Right atrium auricular region (tissue), 2 donors: Measurements from ENCODE around the gene MB. TPM values are rescaled to one million over a fixed set of nuclear protein-coding genes. Genes with fewer than 3 reads are reported as not detected.

Experiments used
- DNase-seq: peaks from one replicate; pipeline ENCODE4 v3.0.0-alpha.2; 2019; ENCODE audit warnings: low spot score
- H3K27ac ChIP-seq, 2 donors: fragments of 200-600 bp; sonication (generic); 1 replicate in 1 of 2; 2 replicates in 1 of 2; pipeline ENCODE4 v1.5.1; 2016 to 2019
- H3K27me3 ChIP-seq, 2 donors: fragments of 200-600 bp; sonication (generic); one replicate each; pipeline versions ENCODE4 v1.5.1 to v1.6.0; 2017 to 2019
- H3K36me3 ChIP-seq: fragments of 200-600 bp; sonication (generic); one replicate; pipeline ENCODE4 v1.5.1; 2016
- H3K4me1 ChIP-seq, 2 donors: fragments of 200-600 bp; sonication (generic); one replicate each; pipeline versions ENCODE4 v1.5.1 to v1.6.0; 2017 to 2019
- H3K4me3 ChIP-seq, 2 donors: fragments of 200-600 bp; sonication (generic); 1 replicate in 1 of 2; 2 replicates in 1 of 2; pipeline ENCODE4 v1.5.1; 2017 to 2019; ENCODE audit warnings: mild to moderate bottlenecking in 1 of 2, moderate library complexity in 1 of 2
- H3K9me3 ChIP-seq, 2 donors: fragments of 200-600 bp; sonication (generic); one replicate each; pipeline ENCODE4 v1.5.1; 2019
- total RNA-seq, 2 donors: library from RNA; depleted of rRNA; stranded (reverse); fragments of >200 nt; gene quantifications; one replicate each; pipeline ENCODE4 v1.1.0, GENCODE V29; 2016
- TF ChIP-seq, protein P1 (sequence below), 2 donors: fragments of 200-600 bp; sonication (generic); IDR thresholded peaks; one replicate each; pipeline ENCODE4 v1.5.1; 2019; ENCODE audit warnings: antibody characterized with exemption in 2 of 2

MB gene
- total RNA-seq, 2 donors from 2014 or later: 6,650 to 9,762 TPM

DNA sequence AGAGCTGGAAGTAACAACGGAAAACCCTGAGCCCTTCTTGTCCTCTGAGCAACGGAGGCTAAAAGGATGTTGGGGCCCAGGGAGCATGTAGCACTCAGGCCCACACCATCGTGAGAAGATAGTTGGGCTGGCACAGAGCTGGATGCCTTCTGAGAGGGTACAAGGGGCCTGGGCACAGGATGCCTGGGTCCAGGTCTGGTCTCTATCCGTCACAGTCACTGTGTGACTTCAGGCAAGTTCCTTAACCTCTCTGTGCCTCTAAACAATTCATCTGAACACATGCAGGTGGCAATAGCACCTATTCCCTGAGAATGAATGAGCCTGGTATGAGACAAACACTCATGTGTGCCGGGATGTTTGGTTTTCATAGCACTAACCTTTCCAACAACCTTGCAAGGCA, 29.2 kb downstream of the MB start:
- Histone ChIP-seq H3K36me3 (no peaks in the 10 kb centered on the region), H3K27me3 (no peaks in the 10 kb centered on the region), H3K27ac (peak overlapping the region; percentile 82 to 86), H3K4me1 (peaks cover 0 to 67% of the 10 kb centered on the region in 2 donors), H3K4me3 (no peak overlapping the region), H3K9me3 (no peaks in the 10 kb centered on the region)
- DNase-seq: no peak
- TF ChIP-seq, protein P1, sequence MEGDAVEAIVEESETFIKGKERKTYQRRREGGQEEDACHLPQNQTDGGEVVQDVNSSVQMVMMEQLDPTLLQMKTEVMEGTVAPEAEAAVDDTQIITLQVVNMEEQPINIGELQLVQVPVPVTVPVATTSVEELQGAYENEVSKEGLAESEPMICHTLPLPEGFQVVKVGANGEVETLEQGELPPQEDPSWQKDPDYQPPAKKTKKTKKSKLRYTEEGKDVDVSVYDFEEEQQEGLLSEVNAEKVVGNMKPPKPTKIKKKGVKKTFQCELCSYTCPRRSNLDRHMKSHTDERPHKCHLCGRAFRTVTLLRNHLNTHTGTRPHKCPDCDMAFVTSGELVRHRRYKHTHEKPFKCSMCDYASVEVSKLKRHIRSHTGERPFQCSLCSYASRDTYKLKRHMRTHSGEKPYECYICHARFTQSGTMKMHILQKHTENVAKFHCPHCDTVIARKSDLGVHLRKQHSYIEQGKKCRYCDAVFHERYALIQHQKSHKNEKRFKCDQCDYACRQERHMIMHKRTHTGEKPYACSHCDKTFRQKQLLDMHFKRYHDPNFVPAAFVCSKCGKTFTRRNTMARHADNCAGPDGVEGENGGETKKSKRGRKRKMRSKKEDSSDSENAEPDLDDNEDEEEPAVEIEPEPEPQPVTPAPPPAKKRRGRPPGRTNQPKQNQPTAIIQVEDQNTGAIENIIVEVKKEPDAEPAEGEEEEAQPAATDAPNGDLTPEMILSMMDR (IDR thresholded peaks at IDR 0.05): no peak

DNA sequence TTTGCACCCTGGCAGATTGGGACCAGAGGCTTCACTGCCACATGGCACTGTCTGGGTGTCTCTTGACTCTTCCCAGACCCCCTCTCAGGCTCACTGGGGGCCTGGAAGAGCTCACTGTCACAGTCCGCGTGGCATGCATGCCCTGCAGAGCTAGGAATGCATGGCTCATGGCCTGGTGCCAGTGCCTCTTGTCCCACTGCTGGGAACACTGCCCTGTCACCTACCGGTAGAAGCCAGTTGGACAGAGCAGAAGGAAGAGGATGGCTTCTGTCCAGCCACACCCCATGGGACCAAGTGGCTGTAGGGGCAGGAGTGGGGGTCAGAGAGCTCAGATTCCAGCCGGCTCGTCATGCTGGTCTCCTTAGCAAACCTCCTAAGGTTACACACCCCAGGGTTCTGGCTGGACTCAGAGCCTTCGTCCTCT, 29.7 kb downstream of the MB start:
- no peaks in the 10 kb centered on the region for H3K36me3 ChIP-seq
- DNase-seq: peak; percentile 88
- H3K9me3 ChIP-seq: no peaks in the 10 kb centered on the region
- TF ChIP-seq, protein P1 (IDR thresholded peaks at IDR 0.05): no peak
- peaks cover 0 to 66% of the 10 kb centered on the region in 2 donors for H3K4me1 ChIP-seq
- no peaks in the 10 kb centered on the region for H3K27me3 ChIP-seq
- no peak overlapping the region for H3K4me3 ChIP-seq
- H3K27ac ChIP-seq: peak overlapping the region; percentile 82 to 86

DNA sequence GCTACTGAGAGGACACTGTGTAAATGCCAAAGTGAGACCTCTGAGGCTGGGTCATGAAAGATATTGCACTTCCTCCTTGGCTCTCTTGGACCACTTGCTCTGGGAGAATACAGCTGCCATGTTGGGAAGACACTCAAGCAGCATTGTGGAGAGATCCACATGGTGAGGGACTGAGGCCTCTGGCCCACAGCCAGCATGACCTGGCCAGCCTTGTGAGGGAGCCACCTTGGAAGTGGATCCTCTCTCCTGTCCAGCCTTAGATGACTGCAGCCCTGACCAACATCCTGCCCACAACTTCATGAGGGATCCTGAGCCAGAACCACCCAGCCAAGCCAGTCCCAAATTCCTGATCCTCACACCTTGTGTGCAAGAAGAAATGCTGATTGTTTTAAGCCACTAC, 30.4 kb downstream of the MB start:
- peak overlapping the region; percentile 82 to 86 for H3K27ac ChIP-seq
- DNase-seq: no peak
- TF ChIP-seq, protein P1 (IDR thresholded peaks at IDR 0.05): no peak

DNA sequence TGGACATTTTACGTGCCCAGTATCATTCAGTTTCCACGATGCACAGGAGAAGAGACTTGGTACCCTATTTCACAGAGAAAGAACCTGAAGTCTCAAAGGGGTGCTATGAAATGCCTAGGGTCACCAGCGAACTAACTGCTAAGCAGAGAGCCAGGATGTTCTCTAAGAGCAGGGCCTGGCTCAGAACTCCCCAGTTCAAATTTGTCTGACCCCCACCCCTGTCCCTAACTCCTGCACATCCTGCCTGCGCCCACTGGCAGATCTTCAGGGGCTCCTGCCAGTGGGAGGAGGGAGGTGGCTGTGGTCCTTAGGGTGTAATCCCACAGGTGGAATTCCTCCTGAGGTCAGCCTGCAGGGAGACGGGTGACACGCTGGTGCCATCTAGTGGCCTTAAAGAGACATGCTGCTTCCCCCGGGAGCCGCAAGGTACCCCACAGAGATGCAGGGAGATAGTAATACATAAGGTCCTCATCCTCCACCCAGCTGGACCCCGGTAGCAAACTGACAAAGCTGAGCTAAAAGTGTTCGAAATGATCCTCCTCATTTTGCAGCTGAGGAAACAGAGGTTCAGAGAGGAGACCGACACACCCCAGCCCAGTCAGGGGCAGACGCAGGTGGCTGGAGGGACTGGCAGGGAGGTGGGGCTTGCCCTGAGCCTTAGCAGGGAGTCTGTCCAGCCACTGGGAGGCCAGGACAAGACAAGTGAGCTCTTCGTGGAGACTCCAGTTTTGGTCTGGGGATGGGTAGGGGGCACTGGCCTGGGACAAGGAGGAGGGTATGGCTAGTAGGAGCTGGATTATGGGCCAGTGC, 34.1 kb downstream of the MB start:
- H3K9me3 ChIP-seq: no peaks in the 10 kb centered on the region
- H3K4me1 ChIP-seq: peaks cover 0 to 24% of the 10 kb centered on the region in 2 donors
- DNase-seq: no peak
- no peaks in the 10 kb centered on the region for H3K27me3 ChIP-seq
- H3K27ac ChIP-seq: peak overlapping the region; percentile 12 to 44
- H3K36me3 ChIP-seq: no peaks in the 10 kb centered on the region
- TF ChIP-seq, protein P1 (IDR thresholded peaks at IDR 0.05): peak; percentile 85 to 95
- H3K4me3 ChIP-seq: no peak overlapping the region

More for the DNA sequence above, 30.4 kb downstream of the MB start:
- H3K4me3 ChIP-seq: no peak overlapping the region
- H3K27me3 ChIP-seq: no peaks in the 10 kb centered on the region
- no peaks in the 10 kb centered on the region for H3K36me3 ChIP-seq
- H3K9me3 ChIP-seq: no peaks in the 10 kb centered on the region
- peaks cover 0 to 59% of the 10 kb centered on the region in 2 donors for H3K4me1 ChIP-seq

DNA sequence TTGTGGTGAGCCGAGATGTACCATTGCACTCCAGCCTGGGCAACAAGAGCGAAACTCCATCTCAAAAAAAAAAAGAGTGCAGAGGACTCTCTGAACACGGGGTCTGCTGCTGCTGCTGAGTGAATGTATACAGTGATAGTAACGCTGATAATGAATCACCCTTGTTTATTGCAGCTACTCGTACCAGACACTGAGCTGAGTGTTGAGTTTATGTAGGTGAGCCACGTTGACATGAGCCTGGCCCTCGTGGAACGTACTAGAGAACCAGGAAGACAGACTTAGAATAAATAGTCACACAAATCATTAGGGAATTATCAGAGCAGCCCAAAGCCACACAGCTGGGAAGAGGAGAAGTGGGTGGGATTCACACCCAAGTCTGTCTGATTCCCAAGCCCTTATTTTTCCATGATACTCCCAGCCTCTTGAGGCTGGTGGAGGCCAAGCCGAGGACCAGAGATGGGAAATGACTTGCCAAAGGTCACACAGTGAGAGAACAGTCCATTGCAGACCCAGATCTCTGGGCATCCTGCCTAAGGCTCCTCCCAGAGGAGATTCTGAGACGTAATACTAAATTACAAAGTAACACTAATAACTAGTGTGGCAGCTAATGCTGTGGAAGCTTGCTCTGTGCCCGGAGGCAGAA, 34.8 kb downstream of the MB start:
- Histone ChIP-seq H3K4me1 (peaks cover 0 to 16% of the 10 kb centered on the region in 2 donors), H3K36me3 (no peaks in the 10 kb centered on the region), H3K27me3 (no peaks in the 10 kb centered on the region), H3K4me3 (no peak overlapping the region), H3K27ac (no peak overlapping the region), H3K9me3 (no peaks in the 10 kb centered on the region)
- TF ChIP-seq, protein P1 (IDR thresholded peaks at IDR 0.05): no peak
- no peak for DNase-seq
